Left colon (tissue), 2 donors: ENCODE measurements around the gene NELFCD. TPM values are rescaled to one million over a fixed set of nuclear protein-coding genes. Genes with fewer than 3 reads are reported as not detected.

Experiments used
- ATAC-seq: fragments of 200-7000 bp; cut with Tn5 transposase; one replicate; pipeline ENCODE4 v1.9.1; 2020; ENCODE audit warnings: mild to moderate bottlenecking, moderate library complexity
- DNase-seq, 2 donors: peaks; one replicate each; pipeline ENCODE4 v3.0.0-alpha.2; 2020
- intact Hi-C, 2 donors: fragments of 100-400 bp; cut with DNase I in 1 of 2; cut with micrococcal nuclease in 1 of 2; formaldehyde crosslinking; loops; one replicate each; pipeline versions ENCODE4 v1.11.2 to v1.14.0; 2022; cut with DNase I, micrococcal nuclease
- total RNA-seq, 2 donors: library from RNA; stranded (reverse); fragmentation: NEBNext Ultra II Directional; extraction: Animal tissue kit (Norgen Biotek cat#: 25700); gene quantifications; one replicate each; pipeline ENCODE4 v1.2.1, GENCODE V29; 2021
- donor health status: DM: no; HTN: no; CAD: no.
- donor health status: DM: yes; HTN: yes; CAD: no.

NELFCD gene
- total RNA-seq, 2 donors from 2014 or later = 41.2 to 43.5 TPM

DNA sequence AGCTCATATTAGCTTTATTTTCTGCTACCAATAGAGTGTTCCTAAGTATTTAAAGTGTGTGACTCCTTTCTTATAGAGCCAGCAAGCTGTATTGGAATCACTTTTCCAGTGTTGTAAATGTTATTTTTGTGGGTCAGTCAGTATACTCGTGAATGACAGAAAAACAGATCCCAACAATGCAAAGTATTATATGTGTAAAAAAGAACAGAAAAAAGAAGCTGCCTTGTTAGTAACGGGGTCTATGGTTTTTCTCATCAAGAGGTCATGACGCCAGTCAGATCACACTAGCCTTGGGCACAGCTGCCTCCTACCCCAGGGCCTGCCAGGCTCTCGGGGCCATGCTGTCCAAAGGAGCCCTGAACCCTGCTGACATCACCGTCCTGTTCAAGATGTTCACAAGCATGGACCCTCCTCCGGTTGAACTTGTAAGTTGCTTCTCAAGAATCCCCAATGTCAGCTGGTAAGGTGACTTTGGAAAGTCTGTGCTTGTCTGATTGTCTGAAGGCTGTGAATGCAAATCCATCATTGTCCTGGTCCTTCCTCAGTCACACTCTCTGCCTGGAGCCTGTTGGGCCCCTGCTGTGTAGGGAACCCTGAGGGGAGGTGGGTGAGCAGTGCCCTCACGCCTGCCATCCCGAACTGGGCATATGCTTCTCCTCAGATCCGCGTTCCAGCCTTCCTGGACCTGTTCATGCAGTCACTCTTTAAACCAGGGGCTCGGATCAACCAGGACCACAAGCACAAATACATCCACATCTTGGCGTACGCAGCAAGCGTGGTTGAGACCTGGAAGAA, 9.8 kb downstream of the NELFCD start:
- intact Hi-C loops = no loop called here
- DNase-seq = no peak
- ATAC-seq = peak; percentile 5

DNA sequence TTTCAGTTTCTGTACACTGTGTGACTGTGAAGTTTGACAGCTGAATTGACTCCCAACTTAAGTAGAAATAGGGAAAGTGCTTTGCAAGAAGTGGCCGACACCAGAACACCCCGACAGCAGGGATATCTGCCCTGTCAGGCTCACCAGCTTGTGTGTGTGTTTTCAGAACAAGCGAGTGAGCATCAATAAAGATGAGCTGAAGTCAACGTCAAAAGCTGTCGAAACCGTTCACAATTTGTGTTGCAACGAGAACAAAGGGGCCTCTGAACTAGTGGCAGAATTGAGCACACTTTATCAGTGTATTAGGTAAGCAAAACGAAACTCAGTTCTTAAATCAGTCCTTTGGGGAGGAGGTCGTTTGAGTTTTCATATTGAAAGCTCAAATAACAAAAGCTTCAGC, 10.7 kb downstream of the NELFCD start:
- intact Hi-C loops = no loop called here
- DNase-seq (peak in 1 of 2 donors; percentile 2), ATAC-seq (no peak)

DNA sequence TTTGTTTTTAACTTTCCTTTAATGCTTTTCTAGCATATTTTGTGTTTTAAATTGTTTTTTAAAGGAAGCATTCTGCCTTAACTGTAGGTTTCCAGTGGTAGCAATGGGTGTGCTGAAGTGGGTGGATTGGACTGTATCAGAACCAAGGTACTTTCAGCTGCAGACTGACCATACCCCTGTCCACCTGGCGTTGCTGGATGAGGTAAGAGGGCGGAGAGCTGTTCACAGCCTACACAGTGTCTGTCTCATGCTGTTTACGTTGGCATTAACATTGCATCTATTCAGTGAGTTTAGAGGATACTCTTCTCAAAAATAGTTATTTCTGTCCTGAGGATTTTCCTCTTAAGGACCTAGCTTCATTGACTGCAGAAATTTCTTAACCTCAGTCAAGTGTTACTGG, 11.9 kb downstream of the NELFCD start:
- ATAC-seq = no peak
- peak in 1 of 2 donors; percentile 2 for DNase-seq
- intact Hi-C loops = no loop called here

DNA sequence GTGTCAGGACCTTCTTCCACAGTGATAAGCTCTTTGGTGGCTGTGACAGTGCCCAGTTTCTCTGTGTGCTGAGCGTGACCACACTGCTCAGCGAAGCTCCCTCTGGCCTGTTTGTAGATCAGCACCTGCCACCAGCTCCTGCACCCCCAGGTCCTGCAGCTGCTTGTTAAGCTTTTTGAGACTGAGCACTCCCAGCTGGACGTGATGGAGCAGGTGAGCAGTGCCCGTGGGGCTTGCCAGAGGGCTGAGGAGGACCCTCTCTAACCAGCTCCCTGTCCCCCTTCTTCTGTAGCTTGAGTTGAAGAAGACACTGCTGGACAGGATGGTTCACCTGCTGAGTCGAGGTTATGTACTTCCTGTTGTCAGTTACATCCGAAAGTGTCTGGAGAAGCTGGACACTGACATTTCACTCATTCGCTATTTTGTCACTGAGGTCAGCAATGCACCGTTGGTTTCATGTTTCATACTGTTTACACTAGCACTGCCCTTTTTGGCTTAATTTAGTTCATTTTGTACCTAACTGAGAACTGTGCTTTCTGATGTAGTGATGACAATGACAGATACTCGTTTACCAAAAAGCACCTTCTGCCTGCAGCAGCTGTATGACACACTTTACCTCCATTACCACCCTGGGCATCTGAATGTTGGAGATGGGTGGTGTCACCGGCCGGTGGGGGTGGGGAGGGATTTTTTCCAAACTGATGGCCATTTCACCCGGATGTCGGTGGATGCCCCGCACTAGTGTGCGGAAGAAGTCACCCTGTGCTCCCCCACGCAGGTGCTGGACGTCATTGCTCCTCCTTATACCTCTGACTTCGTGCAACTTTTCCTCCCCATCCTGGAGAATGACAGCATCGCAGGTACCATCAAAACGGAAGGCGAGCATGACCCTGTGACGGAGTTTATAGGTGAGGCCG, 12.5 kb downstream of the NELFCD start:
- DNase-seq (peak in 1 of 2 donors; percentile 9), ATAC-seq (no peak)
- intact Hi-C loops = no loop called here

DNA sequence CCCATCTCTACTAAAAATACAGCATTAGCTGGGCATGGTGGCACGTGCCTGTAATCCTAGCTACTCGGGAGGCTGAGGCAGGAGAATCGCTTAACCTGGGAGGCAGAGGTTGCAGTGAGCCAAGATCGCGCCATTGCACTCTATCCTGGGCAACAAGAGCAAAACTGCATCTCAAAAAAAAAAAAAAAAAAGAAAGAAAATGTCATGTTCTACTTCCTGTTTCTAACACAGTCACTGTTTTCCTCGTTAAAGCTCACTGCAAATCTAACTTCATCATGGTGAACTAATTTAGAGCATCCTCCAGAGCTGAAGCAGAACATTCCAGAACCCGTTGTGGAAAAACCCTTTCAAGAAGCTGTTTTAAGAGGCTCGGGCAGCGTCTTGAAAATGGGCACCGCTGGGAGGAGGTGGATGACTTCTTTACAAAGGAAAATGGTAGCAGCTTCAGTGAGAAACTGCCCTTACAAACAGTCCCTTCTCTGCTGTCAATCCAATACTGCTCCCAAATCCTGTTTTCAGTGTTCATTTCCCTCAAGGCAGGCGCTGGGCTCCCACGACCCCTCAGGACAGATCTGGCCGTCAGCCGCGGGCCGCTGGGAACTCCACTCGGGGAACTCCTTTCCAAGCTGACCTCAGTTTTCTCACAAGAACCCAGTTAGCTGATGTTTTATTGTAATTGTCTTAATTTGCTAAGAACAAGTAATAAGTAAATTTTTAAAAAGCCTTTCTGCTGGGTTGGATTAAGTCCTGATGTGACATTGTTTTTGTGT, 13.5 kb downstream of the NELFCD start:
- ATAC-seq (no peak), DNase-seq (peak in 1 of 2 donors; percentile 2)
- intact Hi-C loops = no loop called here

DNA sequence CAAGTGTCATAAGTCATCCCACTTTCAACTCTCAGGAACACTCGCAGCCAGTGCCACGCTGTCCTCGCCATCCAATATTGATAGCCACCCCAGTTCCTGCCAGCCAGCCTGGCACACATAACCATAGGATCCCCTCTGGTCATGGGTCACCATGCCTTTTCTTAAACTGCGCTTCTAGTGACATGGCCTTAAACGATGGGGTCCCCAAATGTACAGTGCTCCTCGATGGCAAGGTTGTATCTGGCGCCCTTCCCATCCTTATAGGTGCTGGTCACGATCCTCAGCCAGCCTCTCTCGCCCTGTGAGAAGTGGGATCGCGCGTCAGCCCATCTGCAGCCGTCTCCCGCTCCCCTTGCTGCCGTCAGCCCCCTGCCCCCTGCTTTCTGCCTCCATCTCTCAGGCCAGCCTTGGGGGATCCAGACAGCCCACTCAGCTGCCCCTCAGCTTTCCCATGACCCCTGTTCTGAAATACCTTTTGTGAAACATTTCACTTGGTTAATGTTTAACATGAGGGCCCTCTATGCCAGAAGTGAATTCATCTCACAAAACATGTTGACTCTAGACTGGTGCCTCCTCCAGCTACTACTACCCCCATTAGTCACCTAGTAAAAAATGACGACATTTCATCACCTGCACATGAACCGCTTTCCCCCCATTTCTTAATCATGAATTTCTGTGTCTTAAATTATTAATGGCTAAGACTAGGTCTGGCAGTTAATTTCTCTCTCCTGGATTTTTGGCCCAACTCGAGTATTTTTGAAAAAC, 14.6 kb downstream of the NELFCD start:
- intact Hi-C loops = no loop called here
- peak; percentile 21 for ATAC-seq
- no peak for DNase-seq

DNA sequence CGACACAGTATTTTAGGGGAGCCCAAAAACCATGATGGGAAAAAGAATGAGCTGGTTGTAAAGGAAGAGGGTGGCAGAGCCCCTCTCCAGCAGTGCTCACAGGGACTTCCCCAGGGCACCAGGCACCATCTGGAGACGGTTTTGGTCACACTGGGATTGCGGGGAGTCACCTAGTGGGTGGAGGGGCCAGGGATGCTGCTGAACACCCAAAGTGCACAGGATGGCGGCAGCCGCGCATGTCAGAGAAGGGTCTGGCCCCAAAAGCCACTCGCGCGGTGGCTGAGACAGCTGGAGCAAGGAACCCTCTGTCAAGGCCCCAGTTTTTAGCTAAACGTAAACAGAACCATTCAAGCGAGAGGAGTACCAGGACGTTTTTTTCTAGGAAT, 15.2 kb downstream of the NELFCD start:
- DNase-seq (no peak), ATAC-seq (no peak)
- intact Hi-C loops = no loop called here

DNA sequence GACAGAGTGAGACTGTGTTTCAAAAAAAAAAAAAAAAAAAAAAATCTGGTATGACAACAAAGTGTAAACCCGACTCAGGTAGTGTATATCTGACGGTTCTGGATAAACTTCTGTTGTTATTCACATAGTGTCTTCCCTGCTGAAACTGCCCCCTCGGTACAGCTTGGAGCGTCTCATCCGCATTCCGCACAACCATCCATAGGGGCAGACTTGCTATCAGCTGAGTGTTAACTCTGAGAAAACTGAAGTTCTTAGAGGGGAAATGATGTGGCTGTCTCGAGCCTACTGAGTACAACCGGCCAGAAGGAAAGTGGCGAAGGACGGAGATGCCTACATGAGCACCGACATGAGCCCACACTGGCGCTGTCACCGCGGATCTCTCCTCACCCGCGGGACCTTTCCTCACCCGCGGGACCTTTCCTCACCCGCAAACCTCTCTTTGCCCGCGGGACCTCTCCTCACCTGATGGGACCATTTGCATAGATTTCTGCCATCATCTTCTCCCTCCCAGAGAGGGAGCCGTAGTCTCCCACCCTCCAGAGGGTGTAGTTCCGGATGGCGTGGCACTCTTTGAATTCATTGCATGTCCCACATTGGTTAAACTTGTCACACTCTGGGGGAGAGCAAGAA, 16.2 kb downstream of the NELFCD start:
- intact Hi-C loops = no loop called here
- ATAC-seq (no peak), DNase-seq (no peak)

DNA sequence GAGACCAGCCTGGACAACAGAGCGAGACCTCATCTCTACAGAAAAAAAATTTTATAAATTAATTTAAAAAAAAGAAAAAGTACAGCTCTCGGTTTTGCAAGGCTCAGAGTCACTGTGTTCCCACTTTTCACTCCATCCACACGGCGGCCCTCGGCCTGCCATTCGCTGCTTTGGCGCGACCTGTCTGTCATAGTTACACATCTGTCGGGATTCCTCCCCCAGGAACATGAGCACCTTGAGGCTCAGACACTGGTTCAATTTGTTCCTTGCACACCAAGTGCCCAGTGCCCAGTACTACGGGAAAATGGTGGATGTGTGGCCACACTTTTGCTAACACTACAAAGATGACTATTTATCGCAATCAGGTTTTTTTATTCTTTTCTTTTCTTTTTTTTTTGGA, 17.6 kb downstream of the NELFCD start:
- no peak for DNase-seq
- no peak for ATAC-seq
- intact Hi-C loops = no loop called here

DNA sequence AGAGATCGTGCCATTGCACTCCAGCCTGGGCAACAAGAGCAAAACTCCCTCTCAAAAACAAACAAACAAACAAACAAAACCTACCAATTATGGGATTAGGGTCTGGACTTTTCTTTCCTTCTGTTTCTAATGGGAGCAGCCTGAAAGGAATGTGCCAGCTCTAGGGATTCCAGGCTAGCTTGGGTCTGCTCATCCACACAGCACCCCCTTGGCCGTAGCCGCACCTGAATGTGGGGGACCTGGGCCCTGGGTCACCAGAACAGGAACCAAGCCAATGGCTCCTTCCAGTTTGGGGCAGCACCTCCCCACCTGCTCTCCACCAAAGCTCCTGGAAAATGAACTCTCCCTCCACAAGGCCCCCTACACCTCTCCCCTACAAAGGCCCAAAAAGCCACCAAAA, 19.3 kb downstream of the NELFCD start:
- no peak for ATAC-seq
- no peak for DNase-seq
- intact Hi-C loops = no loop called here

DNA sequence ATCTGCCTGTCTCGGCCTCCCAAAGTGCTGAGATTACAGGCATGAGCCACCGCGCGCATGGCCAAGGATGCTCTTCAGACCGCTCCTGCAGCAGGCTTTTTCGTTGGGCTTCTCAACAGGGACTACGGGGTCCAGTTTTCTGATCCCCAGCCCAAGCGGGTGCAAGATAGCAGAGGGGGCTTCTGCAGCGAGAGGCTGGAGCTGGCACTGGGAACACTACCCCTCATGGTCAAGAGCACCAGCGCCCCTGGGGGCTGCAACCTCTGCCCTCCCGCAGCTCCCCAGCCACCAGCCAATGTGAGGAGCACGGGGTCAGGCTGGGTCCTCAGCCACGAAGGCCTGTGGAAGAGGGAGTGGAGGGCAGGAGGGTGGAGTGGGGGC, 20.0 kb downstream of the NELFCD start:
- DNase-seq (no peak), ATAC-seq (no peak)
- intact Hi-C loops = no loop called here

DNA sequence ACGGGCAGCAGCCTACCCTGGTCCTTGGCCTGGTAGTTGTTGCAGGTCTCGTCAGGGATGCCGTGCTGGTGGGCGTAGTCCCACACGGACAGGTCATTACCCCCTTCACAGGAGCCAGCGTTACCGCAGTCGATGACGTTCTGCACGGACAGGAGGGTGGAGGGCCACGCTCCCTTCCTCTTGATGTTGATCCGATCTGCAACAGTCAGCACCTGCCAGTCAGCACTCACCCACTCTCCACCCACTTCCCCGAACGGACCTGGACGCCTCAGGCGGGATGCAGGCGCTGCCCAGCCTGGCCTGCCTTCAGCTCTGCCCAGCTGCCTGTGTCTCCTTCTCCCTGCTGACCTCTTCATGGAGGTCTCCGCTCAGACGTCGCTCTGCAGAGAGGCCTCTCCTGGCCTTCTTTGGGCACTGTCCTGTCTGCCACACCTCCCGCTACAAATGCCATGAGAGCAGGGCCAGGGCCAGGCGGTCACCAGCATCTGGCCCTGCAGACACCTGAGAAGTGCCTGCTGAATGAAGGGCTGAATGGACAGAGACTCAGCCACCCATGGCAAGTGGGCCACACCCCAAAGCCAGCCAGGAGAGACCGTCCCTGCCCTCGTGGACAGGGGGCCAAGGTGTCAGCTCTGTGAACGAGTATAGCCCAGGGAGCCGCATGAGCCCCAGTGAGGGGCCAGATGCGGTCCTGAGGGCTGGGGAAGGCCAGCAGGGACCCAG, 20.6 kb downstream of the NELFCD start:
- DNase-seq = no peak
- intact Hi-C loops = no loop called here
- ATAC-seq = no peak

DNA sequence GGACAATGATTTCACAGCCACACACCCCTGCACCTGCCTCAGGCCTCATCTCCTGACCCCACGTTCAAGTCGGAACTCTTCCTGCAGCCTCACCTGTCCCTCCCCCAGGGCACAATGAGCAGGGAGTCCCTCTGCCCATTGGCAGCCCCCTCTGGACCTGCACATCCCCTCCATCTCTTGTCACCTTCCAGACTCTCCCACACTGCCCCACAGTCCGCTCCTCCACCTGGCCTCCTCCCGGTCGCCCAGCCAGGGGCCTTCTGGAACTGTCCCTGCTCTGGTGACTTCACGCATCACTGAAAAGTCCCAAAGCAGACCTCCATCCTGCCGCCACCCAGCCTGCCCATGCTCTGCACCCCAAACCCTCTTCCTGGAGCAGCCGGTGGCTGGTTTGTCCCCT, 21.3 kb downstream of the NELFCD start:
- intact Hi-C loops = no loop called here
- ATAC-seq (no peak), DNase-seq (no peak)

DNA sequence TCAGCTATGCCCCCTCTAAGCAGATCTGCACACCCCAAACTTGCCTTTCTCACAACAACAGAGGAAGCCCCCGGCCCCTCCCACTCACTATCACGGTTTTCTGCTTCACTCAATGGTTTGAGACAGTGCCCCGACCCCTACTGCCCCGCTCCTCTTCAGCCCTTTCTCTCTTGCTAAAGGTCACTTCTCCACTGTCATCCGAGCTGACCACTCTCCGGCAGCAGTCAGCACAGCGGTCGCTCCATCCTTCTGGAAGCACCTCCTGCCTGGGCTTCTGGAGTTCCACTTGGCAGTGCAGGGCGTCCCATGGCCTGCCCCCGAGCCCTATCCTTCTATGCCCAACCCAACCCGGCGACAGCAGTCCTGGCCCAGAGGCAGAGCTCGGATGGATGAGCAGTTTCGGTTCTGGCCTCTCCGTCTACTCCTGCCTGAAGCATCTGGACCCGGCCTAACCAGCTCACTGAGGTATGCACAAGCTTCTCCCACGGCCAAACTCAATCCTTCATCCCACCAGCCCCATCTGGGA, 21.9 kb downstream of the NELFCD start:
- intact Hi-C loops = no loop called here
- no peak for DNase-seq
- no peak for ATAC-seq

DNA sequence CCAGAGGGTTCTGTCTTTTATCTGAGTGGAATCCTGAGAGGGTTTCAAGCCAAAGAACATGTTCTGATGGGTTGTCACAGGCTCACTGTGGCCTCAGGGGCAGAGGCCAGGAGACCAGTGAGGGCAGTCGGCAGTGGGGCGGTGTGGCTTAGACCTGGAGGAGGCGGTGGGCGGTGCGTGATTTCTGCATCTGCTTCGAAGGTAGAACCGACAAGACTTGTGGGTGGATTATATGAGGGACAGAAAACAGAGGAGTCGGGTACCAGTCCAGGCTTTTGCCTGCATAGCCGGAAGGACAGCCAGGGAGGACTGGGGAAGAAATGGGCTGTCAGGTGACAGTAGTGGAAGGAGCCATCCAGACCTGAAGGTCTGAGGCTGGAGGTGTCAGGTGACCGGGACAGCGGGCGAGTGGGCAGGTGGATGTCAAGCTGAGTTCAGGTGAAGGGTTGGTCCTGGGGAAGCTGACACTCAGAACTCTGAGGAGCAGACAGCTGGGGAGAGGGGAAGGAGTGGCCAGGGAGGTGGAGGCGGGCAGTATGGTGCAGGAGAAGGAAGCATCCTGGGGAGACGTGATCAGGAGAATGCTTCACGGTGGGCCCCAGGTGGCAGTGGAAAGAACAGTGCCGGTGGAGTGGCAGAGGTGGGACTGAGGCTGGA, 22.9 kb downstream of the NELFCD start:
- intact Hi-C loops = no loop called here
- no peak for ATAC-seq
- DNase-seq = peak in 1 of 2 donors; percentile 28

DNA sequence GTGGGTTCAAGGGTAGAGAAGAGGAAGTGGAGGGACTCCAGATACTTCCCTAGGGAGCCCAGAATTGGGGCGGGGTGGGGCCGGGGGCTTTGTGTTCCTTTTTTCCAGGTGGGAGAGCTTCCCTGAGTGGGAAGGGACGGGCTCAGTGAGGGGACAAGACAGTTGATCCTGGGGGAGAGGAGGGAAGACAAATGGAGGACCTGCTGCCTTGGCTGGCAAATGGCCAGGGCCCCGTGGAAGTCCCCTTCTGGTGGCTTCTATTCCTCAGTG, 23.4 kb downstream of the NELFCD start:
- intact Hi-C loops = no loop called here
- ATAC-seq = no peak
- peak in 1 of 2 donors; percentile 78 for DNase-seq
